ENCODE measurements around the gene FAM81B. TPM values are rescaled to one million over a fixed set of nuclear protein-coding genes. Genes with fewer than 3 reads are reported as not detected.
A peak's percentile ranks its signal among the peaks of the same experiment; 100 is the strongest.

The FAM81B gene
- total RNA-seq, 1 experiment from 2014 or later: not detected

DNA sequence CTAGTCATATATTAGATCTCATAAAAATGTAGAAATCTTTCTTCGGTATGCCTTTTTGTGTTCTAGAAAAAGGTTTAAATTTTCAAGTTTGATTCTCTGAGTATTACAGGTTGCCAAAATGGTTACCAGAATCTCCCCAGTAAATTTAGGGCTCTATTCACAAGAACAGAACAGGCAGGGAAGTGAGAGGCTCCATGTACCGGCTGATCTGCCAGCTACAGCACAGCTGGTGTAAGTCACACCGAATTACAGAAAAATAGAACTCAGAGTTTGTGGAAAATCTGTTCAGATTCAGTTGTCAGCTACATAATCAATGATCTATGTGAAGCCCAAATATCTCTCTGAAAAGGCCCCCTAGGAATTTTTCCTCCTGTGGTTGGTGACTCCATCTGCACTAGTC, 10.5 kb downstream of the FAM81B start:
- no peak for DNase-seq (ENCODE audit: low read depth)

- DNase-seq (ENCODE audit: low read depth): peak; percentile 54
Measured at GRCh38 chr5:95403996-95404395, 12.8 kb downstream of the FAM81B start.

DNA sequence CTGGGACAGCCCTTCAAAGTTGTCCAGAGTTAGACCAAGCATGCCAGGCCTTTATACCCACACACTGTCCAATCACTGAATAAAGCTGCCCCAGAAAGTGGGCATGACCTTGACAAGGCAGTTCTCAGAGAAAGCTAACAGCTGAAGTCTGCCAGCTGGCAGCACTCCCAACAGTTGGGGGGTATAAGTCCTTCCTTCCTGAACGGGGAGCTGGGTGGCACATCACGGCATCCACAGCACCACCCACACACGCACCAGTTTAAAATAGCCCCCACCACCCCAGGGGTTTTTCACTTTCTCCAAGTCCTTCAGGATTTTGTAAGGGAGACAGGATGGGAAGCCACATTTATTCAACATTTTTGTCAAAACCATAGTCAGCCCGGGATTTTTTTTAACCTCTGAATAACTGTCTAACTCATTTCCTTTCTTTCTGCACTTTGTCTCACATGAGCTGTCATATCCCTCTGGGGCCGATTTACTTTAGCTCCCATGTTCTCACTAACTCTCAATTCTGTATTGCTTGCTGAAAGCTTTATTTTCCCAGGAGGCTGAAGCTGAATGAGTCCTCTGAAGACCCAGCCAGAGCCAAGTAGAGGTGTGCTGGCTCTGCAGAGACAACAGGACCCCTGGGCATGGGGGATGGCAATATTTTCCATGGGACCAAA, 15.4 kb downstream of the FAM81B start:
- peak; percentile 64 for DNase-seq (ENCODE audit: low read depth)

GRCh38 chr5:95410279-95410678, 19.1 kb downstream of the FAM81B start:
- no peak for DNase-seq (ENCODE audit: low read depth)

DNA sequence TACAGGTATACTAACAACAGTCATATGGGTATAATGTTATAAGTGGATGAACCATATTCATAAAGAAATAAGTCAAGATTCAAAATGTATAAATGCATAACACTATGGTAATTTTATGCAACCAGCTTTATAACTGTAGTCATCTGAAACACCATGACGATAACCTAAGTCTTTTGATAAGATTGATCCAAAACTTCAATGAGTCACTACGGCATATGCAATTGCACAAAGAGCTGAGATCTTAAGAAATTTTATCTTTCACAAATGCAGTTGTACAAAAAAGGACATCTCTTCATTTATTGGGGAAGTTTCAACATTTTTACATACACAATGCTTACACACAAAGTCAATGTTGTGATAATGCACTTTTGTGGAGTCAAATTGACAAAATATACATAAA, 20.3 kb downstream of the FAM81B start:
- no peak for DNase-seq (ENCODE audit: low read depth)

- DNase-seq (ENCODE audit: low read depth): no peak
Measured at GRCh38 chr5:95414451-95414850, 23.3 kb downstream of the FAM81B start.

- peak; percentile 56 for DNase-seq (ENCODE audit: low read depth)
Measured at GRCh38 chr5:95417971-95418370, 26.8 kb downstream of the FAM81B start.

- no peak for DNase-seq (ENCODE audit: low read depth)
Measured at GRCh38 chr5:95422838-95423237, 31.7 kb downstream of the FAM81B start.

- DNase-seq (ENCODE audit: low read depth): no peak
Measured at GRCh38 chr5:95424016-95424415, 32.9 kb downstream of the FAM81B start.

- DNase-seq (ENCODE audit: low read depth): no peak
Measured at GRCh38 chr5:95424526-95424925, 33.4 kb downstream of the FAM81B start.

DNA sequence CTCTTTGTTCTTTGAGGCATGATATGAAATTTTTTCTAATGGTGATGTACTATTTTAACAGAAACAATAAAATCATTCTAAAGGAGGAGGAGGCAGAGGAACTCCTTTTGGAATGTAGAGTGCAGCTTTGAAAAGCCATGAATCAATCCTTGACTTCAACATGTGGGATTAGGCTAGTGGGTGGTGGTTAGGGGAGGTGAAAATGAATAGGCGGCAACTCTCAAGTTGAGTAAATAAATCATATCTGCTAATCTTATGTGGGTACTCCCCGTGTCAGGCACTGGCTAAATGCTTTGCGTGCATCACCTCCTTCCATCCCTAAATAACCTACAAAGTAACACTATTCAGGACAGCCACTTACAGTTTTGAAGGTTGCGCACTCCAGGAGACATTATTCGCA, 35.1 kb downstream of the FAM81B start:
- DNase-seq (ENCODE audit: low read depth): no peak

DNA sequence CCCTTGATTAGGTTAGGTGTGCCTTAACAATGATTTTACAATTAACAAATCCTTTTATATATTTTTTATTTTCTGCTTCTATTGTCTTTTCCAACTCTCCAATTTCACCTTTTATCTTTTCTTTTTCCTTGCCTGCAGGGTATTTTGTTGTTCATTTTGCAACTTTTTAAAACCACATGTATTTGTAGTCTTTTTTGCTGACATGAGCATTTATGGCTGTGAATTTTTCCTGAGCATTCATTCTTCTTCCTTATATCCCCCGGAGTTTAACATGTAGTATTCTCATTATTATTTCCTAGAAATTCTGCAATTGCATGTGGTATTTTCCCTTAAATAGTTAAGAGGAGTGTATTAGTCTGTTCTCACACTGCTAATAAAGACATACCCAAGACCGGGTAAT, 41.6 kb downstream of the FAM81B start:
- no peak for DNase-seq (ENCODE audit: low read depth)

DNA sequence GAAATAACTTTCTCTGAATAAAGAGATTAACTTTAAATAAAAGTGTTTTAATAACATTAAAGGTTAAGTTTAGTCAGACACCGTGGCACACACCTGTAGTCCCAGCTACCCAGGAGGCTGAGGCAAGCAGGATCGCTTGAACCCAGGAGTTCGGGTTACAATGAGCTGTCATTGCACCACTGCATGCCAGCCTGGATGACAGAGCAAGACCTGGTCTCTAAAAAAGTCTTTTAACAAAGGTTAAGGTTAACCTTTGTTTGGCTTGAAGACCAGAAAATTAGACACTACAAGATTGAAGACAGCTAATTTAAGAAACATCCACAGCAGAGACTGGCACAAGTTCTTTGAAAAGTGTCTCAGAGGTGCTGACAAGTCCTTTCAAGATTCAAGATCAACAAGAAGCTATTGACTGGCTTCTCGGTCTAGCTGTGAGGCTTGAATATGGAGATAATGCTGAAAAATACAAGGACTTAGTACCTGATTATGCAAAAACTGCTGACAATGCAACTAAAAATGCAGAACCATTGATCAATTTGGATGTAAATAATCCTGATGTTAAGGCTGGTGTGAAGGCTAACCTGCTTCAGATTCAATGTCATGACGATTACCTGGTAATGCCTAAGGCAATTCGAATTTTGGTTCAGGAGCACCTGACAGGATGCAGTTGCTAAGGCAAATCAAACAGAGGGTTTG, 48.8 kb downstream of the FAM81B start:
- no peak for DNase-seq (ENCODE audit: low read depth)

GRCh38 chr5:95440825-95441224, 49.7 kb downstream of the FAM81B start:
- no peak for DNase-seq (ENCODE audit: low read depth)

DNA sequence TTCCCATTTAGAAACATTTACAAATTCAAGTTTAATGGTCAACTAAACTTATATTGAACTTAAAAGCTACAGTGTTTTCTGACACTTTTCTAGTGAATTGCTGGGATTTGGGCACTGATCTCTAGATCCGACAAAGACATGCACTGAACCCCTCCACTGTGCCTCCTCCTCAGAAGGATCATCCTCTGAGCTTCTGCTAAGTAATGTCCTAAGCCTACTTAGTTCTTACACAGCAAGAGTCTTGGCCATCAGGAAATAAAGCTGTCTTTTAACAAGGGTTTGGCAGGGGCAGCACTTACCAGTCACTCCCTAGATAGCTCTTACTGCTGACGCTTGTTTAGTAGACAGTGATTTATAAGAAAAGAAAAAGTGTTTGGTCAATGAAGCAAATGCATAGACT, 50.5 kb downstream of the FAM81B start:
- DNase-seq (ENCODE audit: low read depth): no peak

DNA sequence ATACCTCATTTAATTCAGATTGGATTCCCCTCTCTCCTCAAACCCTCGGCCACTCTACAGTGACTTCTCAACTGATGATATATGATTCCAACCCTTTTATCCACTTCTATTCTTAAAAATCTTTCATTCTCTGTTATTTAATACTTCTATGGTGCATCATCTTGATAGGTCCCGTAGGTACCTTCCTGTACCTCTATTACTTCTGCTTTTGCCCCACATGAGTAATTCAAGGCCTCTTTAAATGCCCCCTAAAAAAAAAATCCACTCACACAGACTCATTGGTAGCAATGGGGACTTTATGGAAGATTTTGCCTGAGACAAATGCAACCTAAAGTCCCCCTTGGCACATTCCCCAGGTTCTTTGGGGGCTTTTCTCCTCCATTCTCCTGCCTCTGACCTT, 54.3 kb downstream of the FAM81B start:
- DNase-seq (ENCODE audit: low read depth): no peak

GRCh38 chr5:95445995-95446394, 54.8 kb downstream of the FAM81B start:
- DNase-seq (ENCODE audit: low read depth): peak; percentile 88

GRCh38 chr5:95446560-95447221, 55.5 kb downstream of the FAM81B start:
- DNase-seq (ENCODE audit: low read depth): peak; percentile 48

- DNase-seq (ENCODE audit: low read depth): no peak
Measured at GRCh38 chr5:95447961-95448360, 56.8 kb downstream of the FAM81B start.

- no peak for DNase-seq (ENCODE audit: low read depth)
Measured at GRCh38 chr5:95448789-95449188, 57.6 kb downstream of the FAM81B start.

DNA sequence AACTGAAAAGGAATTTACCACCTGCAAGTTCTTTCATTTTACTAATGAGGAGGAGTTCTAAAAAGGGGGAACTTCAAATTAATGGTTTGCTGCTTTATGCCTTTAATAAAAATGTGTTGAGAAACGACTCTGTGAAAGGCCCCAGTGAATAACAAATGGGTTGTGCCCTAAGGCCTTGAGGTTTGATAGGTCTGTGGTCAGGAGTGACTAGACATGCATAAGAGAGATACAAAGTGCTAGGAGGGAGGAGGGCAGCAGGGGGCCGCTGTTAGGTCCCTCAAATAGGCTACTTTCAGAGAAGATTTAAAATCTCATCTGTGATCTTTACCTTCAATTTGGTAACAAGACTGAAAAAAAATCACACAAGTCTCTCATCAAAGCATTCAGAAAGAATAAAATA, 58.3 kb downstream of the FAM81B start:
- peak; percentile 17 for DNase-seq (ENCODE audit: low read depth)

DNA sequence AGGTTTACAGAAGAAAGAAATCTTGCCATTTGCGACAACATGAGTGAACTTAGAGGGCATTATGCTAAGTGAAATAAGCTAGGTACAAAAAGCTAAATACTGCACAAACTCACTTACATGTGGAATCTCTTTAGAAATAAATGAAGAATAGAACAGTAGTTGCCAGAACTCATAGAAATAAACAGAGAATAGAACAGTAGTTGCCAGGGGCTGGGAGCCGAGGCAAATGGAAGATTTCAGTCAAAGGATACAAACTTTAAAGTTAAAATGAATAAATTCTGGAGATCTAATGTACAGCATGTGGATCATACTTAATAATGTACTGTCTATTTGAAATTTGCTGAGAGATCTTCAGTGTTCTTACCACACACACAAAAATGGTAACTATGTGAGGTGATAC, 63.4 kb downstream of the FAM81B start:
- DNase-seq (ENCODE audit: low read depth): no peak

DNA sequence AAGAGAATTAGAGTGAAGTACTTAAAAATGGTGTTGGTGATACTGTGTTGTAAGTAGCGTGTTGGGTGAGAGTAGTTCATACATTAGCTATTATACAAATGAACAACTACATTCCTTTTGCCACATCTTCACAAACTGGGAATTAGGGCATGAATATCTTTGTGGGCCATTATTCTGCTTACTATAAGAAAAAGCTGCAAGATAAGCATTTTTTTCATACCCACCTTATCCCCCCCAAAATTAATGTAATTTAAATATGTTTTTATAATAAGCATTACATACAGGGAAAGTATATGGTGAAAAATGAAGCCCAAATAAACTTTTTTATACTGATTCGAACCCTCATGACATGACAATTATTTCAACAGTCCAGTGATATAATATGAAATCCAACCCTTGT, 69.5 kb downstream of the FAM81B start:
- DNase-seq (ENCODE audit: low read depth): no peak
